PC-3 (cell line): Measurements from ENCODE around the gene UBA3. TPM values are rescaled to one million over a fixed set of nuclear protein-coding genes. Genes with fewer than 3 reads are reported as not detected.

ENCODE experiments used
- ATAC-seq: fragments of 200-7000 bp; cut with Tn5 transposase; 2 replicates; pipeline ENCODE4 v1.9.1; 2020; ENCODE audit warnings: mild to moderate bottlenecking, moderate library complexity
- BruUV-seq: library from RNA; stranded (reverse); fragments of 400-500 nt; replicated peaks from 2 replicates; lab custom pipeline; 2021; lab: Mats Ljungman, UMichigan
- CTCF ChIA-PET: fragments of 300-600 bp; sonication (Branson Sonifier 250); formaldehyde crosslinking; loops from one replicate; lab custom pipeline; 2022; ENCODE audit warnings: antibody characterized with exemption; lab: Charles Lee
- POLR2A ChIA-PET: fragments of 300-600 bp; sonication (Branson Sonifier 250); formaldehyde crosslinking; loops from one replicate; lab custom pipeline; 2022; ENCODE audit warnings: antibody characterized with exemption; ENCODE audit not compliant: unreplicated experiment; lab: Charles Lee
- DNase-seq: peaks from one replicate; pipeline ENCODE4 v3.0.0-alpha.2; 2015
- H2AFZ ChIP-seq: fragments of 300-600 bp; sonication (generic); 2 replicates; pipeline ENCODE4 v1.6.0; 2016; ENCODE audit warnings: antibody characterized with exemption, low read length
- H3F3A ChIP-seq: fragments of 300-600 bp; sonication (generic); one replicate; pipeline ENCODE4 v1.6.0; 2017; ENCODE audit warnings: antibody characterized with exemption, low read length, control low read depth, mild to moderate bottlenecking; ENCODE audit not compliant: unreplicated experiment
- H3K27ac ChIP-seq: fragments of 300-600 bp; sonication (generic); 2 replicates; pipeline ENCODE4 v1.5.1; 2016; ENCODE audit warnings: mild to moderate bottlenecking, low read length
- H3K27me3 ChIP-seq: fragments of 300-600 bp; sonication (generic); 2 replicates; pipeline ENCODE4 v1.6.1; 2016; ENCODE audit warnings: low read length, mixed read lengths
- H3K36me3 ChIP-seq: fragments of 300-600 bp; sonication (generic); 2 replicates; pipeline ENCODE4 v1.6.1; 2016; ENCODE audit warnings: low read depth, mixed run types, low read length, mixed read lengths
- H3K4me1 ChIP-seq: fragments of 300-600 bp; sonication (generic); 2 replicates; pipeline ENCODE4 v1.5.1; 2016; ENCODE audit warnings: low read length; ENCODE audit not compliant: insufficient read depth
- H3K4me2 ChIP-seq: fragments of 300-600 bp; sonication (generic); 2 replicates; pipeline ENCODE4 v1.6.0; 2016; ENCODE audit warnings: low read length
- H3K4me3 ChIP-seq: fragments of 300-600 bp; sonication (generic); 2 replicates; pipeline ENCODE4 v1.5.1; 2016; ENCODE audit warnings: mild to moderate bottlenecking, low read length, mixed read lengths
- H3K79me2 ChIP-seq: fragments of 300-600 bp; sonication (generic); 2 replicates; pipeline ENCODE4 v1.6.1; 2017; ENCODE audit warnings: low read length, mixed read lengths
- H3K9ac ChIP-seq: fragments of 300-600 bp; sonication (generic); 2 replicates; pipeline ENCODE4 v1.6.0; 2016; ENCODE audit warnings: mild to moderate bottlenecking, low read length
- H3K9me2 ChIP-seq: fragments of 300-600 bp; sonication (generic); replicated peaks from 2 replicates; pipeline ENCODE4 v1.6.1; 2016; ENCODE audit warnings: mixed run types, low read length, mixed read lengths
- H3K9me3 ChIP-seq: fragments of 300-600 bp; sonication (generic); 2 replicates; pipeline ENCODE4 v1.6.1; 2016; ENCODE audit warnings: low read length, mixed read lengths
- H4K20me1 ChIP-seq: fragments of 300-600 bp; sonication (generic); 2 replicates; pipeline ENCODE4 v1.6.1; 2016; ENCODE audit warnings: low read length, mixed read lengths
- CTCF ChIP-seq: fragments of 300-600 bp; sonication (generic); conservative IDR thresholded peaks from 2 replicates; pipeline ENCODE4 v1.5.1; 2017; ENCODE audit warnings: antibody characterized with exemption, low read depth, mild to moderate bottlenecking, low read length
- EZH2 ChIP-seq: fragments of 300-600 bp; sonication (generic); IDR thresholded peaks from one replicate; pipeline ENCODE4 v1.6.1; 2017; ENCODE audit warnings: antibody characterized with exemption, mild to moderate bottlenecking, low read length; ENCODE audit not compliant: unreplicated experiment
- EZH2phosphoT487 ChIP-seq: fragments of 300-600 bp; sonication (generic); IDR thresholded peaks from 2 replicates; pipeline ENCODE4 v1.6.1; 2018; ENCODE audit warnings: mild to moderate bottlenecking, antibody characterized with exemption, low read length, borderline replicate concordance
- intact Hi-C: fragments of 100-400 bp; cut with micrococcal nuclease; formaldehyde crosslinking; loops from 2 replicates; pipeline ENCODE4 v1.9.0; 2023
- total RNA-seq: library from RNA; depleted of rRNA; stranded (reverse); fragments of >200 nt; gene quantifications from 2 replicates; pipeline ENCODE4 v1.2.3, GENCODE V29; 2014

Gene UBA3
- total RNA-seq, 1 experiment from 2014 or later = 27.5 TPM

- H3K4me2 ChIP-seq = peak overlapping the region; percentile 65; the same call in 1 of the 2 replicates
- H3K9ac ChIP-seq = no peak overlapping the region
- no peak overlapping the region for H3K4me3 ChIP-seq
- TF ChIP-seq CTCF = no peak
- no peak for TF ChIP-seq EZH2phosphoT487
- TF ChIP-seq EZH2 = no peak
- intact Hi-C loops = no loop called here
- H3K4me1 ChIP-seq = peaks cover 33% of the 10 kb centered on the region
- no peaks in the 10 kb centered on the region for H4K20me1 ChIP-seq
- H3K27ac ChIP-seq = peak overlapping the region; percentile 72
- DNase-seq = peak; percentile 62
- no peak overlapping the region for H2AFZ ChIP-seq
- no peaks in the 10 kb centered on the region for H3K9me3 ChIP-seq
- no peaks in the 10 kb centered on the region for H3K36me3 ChIP-seq
- H3K79me2 ChIP-seq = no peaks in the 10 kb centered on the region
- peak; percentile 80 for ATAC-seq
- H3K9me2 ChIP-seq = no peaks in the 10 kb centered on the region
- H3F3A ChIP-seq = no peaks in the 10 kb centered on the region
- ChIA-PET CTCF (no interaction called here), POLR2A (no interaction called here)
- H3K27me3 ChIP-seq = no peaks in the 10 kb centered on the region
- no TSS peak for BruUV-seq
Observed at GRCh38 chr3:69115731-69116130, 35.6 kb upstream of the UBA3 start.

- intact Hi-C loops = no loop called here
- TF ChIP-seq EZH2phosphoT487 (no peak), CTCF (no peak), EZH2 (no peak)
- ChIA-PET CTCF (no interaction called here), POLR2A (no interaction called here)
- no peaks in the 10 kb centered on the region for H3K36me3 ChIP-seq
- H3K4me2 ChIP-seq = no peak overlapping the region
- no peaks in the 10 kb centered on the region for H3K9me3 ChIP-seq
- H3K27me3 ChIP-seq = no peaks in the 10 kb centered on the region
- no peak overlapping the region for H2AFZ ChIP-seq
- no peak overlapping the region for H3K9ac ChIP-seq
- no peaks in the 10 kb centered on the region for H3F3A ChIP-seq
- H3K27ac ChIP-seq = no peak overlapping the region
- H3K4me1 ChIP-seq = peaks cover 33% of the 10 kb centered on the region
- no peaks in the 10 kb centered on the region for H3K9me2 ChIP-seq
- no peaks in the 10 kb centered on the region for H4K20me1 ChIP-seq
- ATAC-seq (no peak), DNase-seq (no peak)
- H3K4me3 ChIP-seq = no peak overlapping the region
- no TSS peak for BruUV-seq
- no peaks in the 10 kb centered on the region for H3K79me2 ChIP-seq
Observed at GRCh38 chr3:69113536-69113935, 33.4 kb upstream of the UBA3 start.

- Histone ChIP-seq H3K27ac (no peak overlapping the region), H2AFZ (no peak overlapping the region), H3K4me3 (no peak overlapping the region), H3K9me3 (no peaks in the 10 kb centered on the region), H3K4me2 (no peak overlapping the region), H4K20me1 (no peaks in the 10 kb centered on the region), H3K4me1 (peaks cover 22% of the 10 kb centered on the region), H3K36me3 (no peaks in the 10 kb centered on the region), H3K27me3 (no peaks in the 10 kb centered on the region), H3K79me2 (no peaks in the 10 kb centered on the region), H3F3A (no peaks in the 10 kb centered on the region), H3K9me2 (no peaks in the 10 kb centered on the region), H3K9ac (no peak overlapping the region)
- ChIA-PET POLR2A (no interaction called here), CTCF (no interaction called here)
- TF ChIP-seq EZH2phosphoT487 (no peak), EZH2 (no peak), CTCF (no peak)
- ATAC-seq = no peak
- no TSS peak for BruUV-seq
- DNase-seq = no peak
- intact Hi-C loops = no loop called here
Observed at GRCh38 chr3:69110941-69111546, 30.9 kb upstream of the UBA3 start.
